GM23338 (cell line): Measurements from ENCODE around the gene LYVE1. TPM values are rescaled to one million over a fixed set of nuclear protein-coding genes. Genes with fewer than 3 reads are reported as not detected.

Experiments
- ATAC-seq: fragments of 200-7000 bp; cut with Tn5 transposase; 3 replicates; pipeline ENCODE4 v1.9.1; 2020
- DNase-seq: peaks from one replicate; pipeline ENCODE4 v3.0.0-alpha.2; 2015; ENCODE audit warnings: low spot score
- H2AFZ ChIP-seq: fragments of 200-600 bp; sonication (generic); 2 replicates; pipeline ENCODE4 v1.8.0; 2016; ENCODE audit warnings: antibody characterized with exemption, mild to moderate bottlenecking, moderate library complexity
- H3F3A ChIP-seq: fragments of 200-600 bp; sonication (generic); replicated peaks from 2 replicates; pipeline ENCODE4 v1.8.0; 2017; ENCODE audit warnings: antibody characterized with exemption, mixed run types, low read depth
- H3K27ac ChIP-seq: fragments of 200-600 bp; sonication (generic); 2 replicates; pipeline ENCODE4 v1.6.1; 2016; ENCODE audit warnings: low read depth
- H3K27me3 ChIP-seq: fragments of 200-600 bp; sonication (generic); 2 replicates; pipeline ENCODE4 v1.8.0; 2016; ENCODE audit warnings: mild to moderate bottlenecking, mixed run types, moderate library complexity; ENCODE audit not compliant: insufficient read depth
- H3K36me3 ChIP-seq: fragments of 200-600 bp; sonication (generic); 2 replicates; pipeline ENCODE4 v1.8.0; 2016; ENCODE audit warnings: mild to moderate bottlenecking; ENCODE audit not compliant: insufficient read depth
- H3K4me1 ChIP-seq: fragments of 200-600 bp; sonication (generic); 2 replicates; pipeline ENCODE4 v1.8.0; 2016; ENCODE audit warnings: mild to moderate bottlenecking, moderate library complexity; ENCODE audit not compliant: insufficient read depth
- H3K4me2 ChIP-seq: fragments of 200-600 bp; sonication (generic); 2 replicates; pipeline ENCODE4 v1.7.1; 2017; ENCODE audit warnings: mixed run types
- H3K4me3 ChIP-seq: fragments of 200-600 bp; sonication (generic); 2 replicates; pipeline ENCODE4 v1.6.1; 2016; ENCODE audit warnings: mixed run types
- H3K79me2 ChIP-seq: fragments of 200-600 bp; sonication (generic); replicated peaks from 2 replicates; pipeline ENCODE4 v1.8.0; 2017; ENCODE audit warnings: mild to moderate bottlenecking; ENCODE audit not compliant: insufficient read depth
- H3K9me2 ChIP-seq: fragments of 200-600 bp; sonication (generic); 2 replicates; pipeline ENCODE4 v1.8.0; 2017; ENCODE audit not compliant: insufficient read depth
- H4K20me1 ChIP-seq: fragments of 200-600 bp; sonication (generic); replicated peaks from 2 replicates; pipeline ENCODE4 v1.8.0; 2017; ENCODE audit warnings: mild to moderate bottlenecking; ENCODE audit not compliant: insufficient read depth
- H3K27ac Mint-ChIP-seq: 2 replicates; pipeline ENCODE4 v1.8.0; 2020; ENCODE audit warnings: inconsistent platforms, mild to moderate bottlenecking, moderate library complexity, mixed read lengths
- H3K27me3 Mint-ChIP-seq: 3 replicates; pipeline ENCODE4 v1.8.0; 2022; ENCODE audit warnings: low read depth, mild to moderate bottlenecking, moderate library complexity, mixed read lengths, inconsistent platforms; ENCODE audit not compliant: insufficient read depth, poor library complexity
- H3K36me3 Mint-ChIP-seq: 3 replicates; pipeline ENCODE4 v1.8.0; 2021; ENCODE audit warnings: low read depth, mild to moderate bottlenecking, inconsistent platforms, moderate library complexity, mixed read lengths
- H3K4me1 Mint-ChIP-seq: 3 replicates; pipeline ENCODE4 v1.8.0; 2020; ENCODE audit warnings: mild to moderate bottlenecking, inconsistent platforms, mixed read lengths
- H3K4me3 Mint-ChIP-seq: 3 replicates; pipeline ENCODE4 v1.8.0; 2021; ENCODE audit warnings: moderate library complexity, mild to moderate bottlenecking, inconsistent platforms, mixed read lengths
- H3K9me3 Mint-ChIP-seq: 3 replicates; pipeline ENCODE4 v1.8.0; 2020; ENCODE audit warnings: moderate library complexity, mild to moderate bottlenecking, inconsistent platforms, mixed read lengths
- CREB1 ChIP-seq: fragments of 250-450 bp; sonication (Bioruptor Pico); IDR thresholded peaks from 2 replicates; pipeline ENCODE4 v1.5.0; 2020; ENCODE audit warnings: low read depth, mild to moderate bottlenecking, moderate library complexity
- CTCF ChIP-seq, 2 experiments: fragments of 200-600 bp in 1 of 2; sonication (generic) in 1 of 2; conservative IDR thresholded peaks; 2 replicates each; pipeline versions ENCODE4 v1.5.1 to v1.6.1; 2016 to 2017; ENCODE audit warnings: antibody characterized with exemption in 2 of 2, low read depth in 2 of 2, mild to moderate bottlenecking in 2 of 2, moderate library complexity in 1 of 2
- ETS1 ChIP-seq: IDR thresholded peaks from 2 replicates; pipeline ENCODE4 v1.6.1; 2016; ENCODE audit warnings: antibody characterized with exemption
- EZH2 ChIP-seq: fragments of 200-600 bp; sonication (generic); IDR thresholded peaks from one replicate; pipeline ENCODE4 v1.8.0; 2017; ENCODE audit warnings: antibody characterized with exemption, mild to moderate bottlenecking, low read depth; ENCODE audit not compliant: unreplicated experiment
- EZH2phosphoT487 ChIP-seq: fragments of 200-600 bp; sonication (generic); IDR thresholded peaks from one replicate; pipeline ENCODE4 v1.8.1; 2018; ENCODE audit warnings: antibody characterized with exemption; ENCODE audit not compliant: unreplicated experiment
- JUNB ChIP-seq: IDR thresholded peaks from one replicate; pipeline ENCODE4 v1.6.1; 2016; ENCODE audit warnings: antibody characterized with exemption; ENCODE audit not compliant: unreplicated experiment
- NANOG ChIP-seq: IDR thresholded peaks from 2 replicates; pipeline ENCODE4 v1.6.1; 2016; ENCODE audit warnings: antibody characterized with exemption, borderline replicate concordance
- POLR2AphosphoS5 ChIP-seq: IDR thresholded peaks from 2 replicates; pipeline ENCODE4 v1.6.1; 2016; ENCODE audit warnings: antibody characterized with exemption, low read depth
- REST ChIP-seq: IDR thresholded peaks from one replicate; pipeline ENCODE4 v1.6.1; 2018; ENCODE audit warnings: antibody characterized with exemption; ENCODE audit not compliant: unreplicated experiment
- STAT1 ChIP-seq: IDR thresholded peaks from one replicate; pipeline ENCODE4 v1.6.1; 2016; ENCODE audit warnings: antibody characterized with exemption; ENCODE audit not compliant: unreplicated experiment
- ZNF114 ChIP-seq: fragments of 250-450 bp; sonication (Bioruptor Pico); IDR thresholded peaks from 2 replicates; pipeline ENCODE4 v1.5.0; 2020; ENCODE audit warnings: mild to moderate bottlenecking, moderate library complexity
- ZNF331 ChIP-seq: fragments of 250-450 bp; sonication (Bioruptor Pico); IDR thresholded peaks from 2 replicates; pipeline ENCODE4 v1.5.0; 2020; ENCODE audit warnings: low read depth, mild to moderate bottlenecking, moderate library complexity
- ZNF462 ChIP-seq: fragments of 250-450 bp; sonication (Bioruptor Pico); IDR thresholded peaks from 2 replicates; pipeline ENCODE4 v1.5.0; 2020; ENCODE audit warnings: mild to moderate bottlenecking, moderate library complexity
- polyA plus RNA-seq: library from polyadenylated mRNA; unstranded; fragments of >200 nt; fragmentation: Nextera tagmentation; extraction: Ambion mirVana; gene quantifications from 2 replicates; pipeline ENCODE4 v1.2.1, GENCODE V29; 2016
- total RNA-seq: library from RNA; depleted of rRNA; stranded (reverse); fragments of >200 nt; shearing (Covaris generic); gene quantifications from 2 replicates; pipeline ENCODE4 v1.2.3, GENCODE V29; 2014

LYVE1 gene
- total and polyA plus RNA-seq, 2 experiments from 2014 or later = 0.94 TPM; not detected in 1

GRCh38 chr11:10540915-10541560, 27.4 kb downstream of the LYVE1 start, which contains the start of gene RNF141:
TSS of gene RNF141 (minus strand) at chr11:10541187. CDS start at chr11:10534158, 7,029 bp downstream.
- Mint-ChIP-seq H3K27me3 (peaks cover 6% of the 10 kb centered on the region), H3K27ac (peak within 1 kb of the TSS; percentile 84; the same call in 1 of the 2 replicates)
- no peaks in the 10 kb centered on the region for H3K79me2 ChIP-seq

More at GRCh38 chr11:10540915-10541560, 27.4 kb downstream of the LYVE1 start, which contains the start of gene RNF141:
- Mint-ChIP-seq H3K36me3 (peaks cover 3% of the 10 kb centered on the region), H3K4me3 (peak within 1 kb of the TSS; percentile 90), H3K4me1 (peaks cover 8% of the 10 kb centered on the region), H3K9me3 (peaks cover 16% of the 10 kb centered on the region)
- TF ChIP-seq CREB1 (peak; percentile 98), EZH2phosphoT487 (no peak), POLR2AphosphoS5 (peak; percentile 96), EZH2 (no peak), JUNB (no peak), ZNF331 (no peak), NANOG (no peak), REST (no peak), ZNF114 (CRISPR knock-in tag) (no peak), ZNF462 (CRISPR knock-in tag) (0 out of 2 replicates have a peak, but pooled peaks have one; percentile 45), CTCF (conservative IDR thresholded peaks at IDR 0.05; ENCODE audit: low read depth in 2 of 2) (peak; percentile 53 to 84), ETS1 (0 out of 2 replicates have a peak, but pooled peaks have one; percentile 45), STAT1 (no peak)
- Histone ChIP-seq H4K20me1 (no peaks in the 10 kb centered on the region), H3K4me2 (peak within 1 kb of the TSS; percentile 81), H3F3A (no peaks in the 10 kb centered on the region), H3K4me3 (peak within 1 kb of the TSS; percentile 56), H3K4me1 (peaks cover 9% of the 10 kb centered on the region), H3K27me3 (peaks cover 9% of the 10 kb centered on the region; the same call in 1 of the 2 replicates), H3K27ac (peak within 1 kb of the TSS; percentile 72), H3K9me2 (no peaks in the 10 kb centered on the region), H3K36me3 (no peaks in the 10 kb centered on the region), H2AFZ (peak within 1 kb of the TSS; percentile 96)
- ATAC-seq (peak; percentile 96), DNase-seq (peak; percentile 97)
